ENCODE results near the gene EIF4E2. TPM values are rescaled to one million over a fixed set of nuclear protein-coding genes. Genes with fewer than 3 reads are reported as not detected.

The EIF4E2 gene
- polyA plus RNA-seq, 1 experiment, result 23.1 TPM

DNA sequence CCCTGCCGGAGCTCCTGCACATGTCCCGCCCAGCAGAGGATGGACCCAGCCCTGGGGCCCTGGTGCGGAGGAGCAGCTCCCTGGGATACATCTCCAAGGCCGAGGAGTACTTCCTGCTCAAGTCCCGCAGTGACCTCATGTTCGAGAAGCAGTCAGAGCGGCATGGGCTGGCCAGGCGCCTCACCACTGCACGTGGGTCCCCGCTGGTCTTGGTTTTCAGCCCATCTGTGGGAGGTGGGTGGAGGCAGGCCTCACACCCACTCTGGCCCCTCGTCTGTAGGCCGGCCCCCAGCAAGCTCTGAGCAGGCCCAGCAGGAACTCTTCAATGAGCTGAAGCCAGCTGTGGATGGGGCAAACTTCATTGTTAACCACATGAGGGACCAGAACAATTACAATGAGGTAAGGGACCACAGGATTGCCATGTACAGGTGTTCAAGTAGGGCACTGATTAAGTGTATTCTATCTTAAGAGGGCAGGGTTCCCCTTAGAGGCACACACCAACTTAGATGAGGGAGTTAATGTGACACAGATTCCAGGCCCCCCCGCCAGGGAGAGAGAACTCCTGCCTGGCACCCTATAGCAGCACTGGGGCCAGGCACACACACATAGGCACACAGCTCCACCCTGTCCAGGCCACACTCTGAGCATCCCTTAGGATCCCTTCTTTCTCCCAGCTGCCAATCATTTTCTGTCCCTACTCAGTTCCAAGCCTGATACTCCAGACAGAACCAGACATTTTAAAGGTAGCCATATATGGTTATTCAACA, 16.4 kb upstream of the EIF4E2 start:
- no peak for DNase-seq (ENCODE audit: low read depth)
- TF ChIP-seq, protein P1, sequence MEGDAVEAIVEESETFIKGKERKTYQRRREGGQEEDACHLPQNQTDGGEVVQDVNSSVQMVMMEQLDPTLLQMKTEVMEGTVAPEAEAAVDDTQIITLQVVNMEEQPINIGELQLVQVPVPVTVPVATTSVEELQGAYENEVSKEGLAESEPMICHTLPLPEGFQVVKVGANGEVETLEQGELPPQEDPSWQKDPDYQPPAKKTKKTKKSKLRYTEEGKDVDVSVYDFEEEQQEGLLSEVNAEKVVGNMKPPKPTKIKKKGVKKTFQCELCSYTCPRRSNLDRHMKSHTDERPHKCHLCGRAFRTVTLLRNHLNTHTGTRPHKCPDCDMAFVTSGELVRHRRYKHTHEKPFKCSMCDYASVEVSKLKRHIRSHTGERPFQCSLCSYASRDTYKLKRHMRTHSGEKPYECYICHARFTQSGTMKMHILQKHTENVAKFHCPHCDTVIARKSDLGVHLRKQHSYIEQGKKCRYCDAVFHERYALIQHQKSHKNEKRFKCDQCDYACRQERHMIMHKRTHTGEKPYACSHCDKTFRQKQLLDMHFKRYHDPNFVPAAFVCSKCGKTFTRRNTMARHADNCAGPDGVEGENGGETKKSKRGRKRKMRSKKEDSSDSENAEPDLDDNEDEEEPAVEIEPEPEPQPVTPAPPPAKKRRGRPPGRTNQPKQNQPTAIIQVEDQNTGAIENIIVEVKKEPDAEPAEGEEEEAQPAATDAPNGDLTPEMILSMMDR (IDR thresholded peaks at IDR 0.05; ENCODE audit: insufficient read depth, low read depth, low read length), result no peak
- Histone ChIP-seq H3K4me3 (ENCODE audit: low read depth, low read length) (no peak overlapping the region), H3K27me3 (ENCODE audit: control insufficient read depth, insufficient read depth, low read length) (no peaks in the 10 kb centered on the region; the same call in none of the 2 replicates), H3K36me3 (ENCODE audit: control insufficient read depth, insufficient read depth, low read length) (no peaks in the 10 kb centered on the region)
- POLR2A ChIA-PET, result interaction anchor here (0.6 kb wide), 1 partner anchor 58 kb away, joined by 10 read pairs; no protein-coding TSS in a partner anchor
- CTCF ChIA-PET, result interaction anchor here (0.7 to 4.4 kb wide), 2 partner anchors 8 to 11 kb away, joined by 3 to 29 read pairs; no protein-coding TSS in a partner anchor

DNA sequence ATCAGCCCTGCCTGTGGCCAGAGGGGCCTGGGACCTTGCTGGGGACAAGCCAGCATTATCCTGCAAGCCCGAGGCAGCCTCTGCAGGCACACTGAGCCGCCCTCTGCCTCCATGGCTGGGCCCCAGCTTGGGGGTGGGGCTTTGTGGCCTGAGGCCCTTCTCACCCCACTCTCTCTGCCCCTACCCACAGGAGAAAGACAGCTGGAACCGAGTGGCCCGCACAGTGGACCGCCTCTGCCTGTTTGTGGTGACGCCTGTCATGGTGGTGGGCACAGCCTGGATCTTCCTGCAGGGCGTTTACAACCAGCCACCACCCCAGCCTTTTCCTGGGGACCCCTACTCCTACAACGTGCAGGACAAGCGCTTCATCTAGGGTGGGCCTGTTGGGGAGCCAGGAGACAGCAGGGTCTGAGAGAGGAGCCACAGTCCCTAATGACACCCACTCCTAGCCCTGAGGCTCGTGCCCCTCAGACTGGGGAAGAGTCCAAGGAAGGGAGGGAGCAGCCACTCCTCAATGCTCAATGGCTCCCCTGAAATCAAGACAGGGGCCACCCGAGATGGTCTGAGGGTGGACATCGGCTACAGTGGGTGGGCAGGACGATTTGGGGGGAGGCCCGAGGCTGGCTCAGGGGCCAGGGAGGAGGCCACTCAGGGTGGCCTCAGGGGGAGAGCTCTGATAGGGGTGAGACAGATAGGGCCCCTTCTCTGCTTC, 15.4 kb upstream of the EIF4E2 start:
- POLR2A ChIA-PET, result no interaction called here
- Histone ChIP-seq H3K36me3 (ENCODE audit: control insufficient read depth, insufficient read depth, low read length) (no peaks in the 10 kb centered on the region), H3K4me3 (ENCODE audit: low read depth, low read length) (no peak overlapping the region), H3K27me3 (ENCODE audit: control insufficient read depth, insufficient read depth, low read length) (peaks cover 3% of the 10 kb centered on the region)
- CTCF ChIA-PET, result interaction anchor here (4.4 kb wide), 1 partner anchor 12 kb away, joined by 29 read pairs; no protein-coding TSS in a partner anchor
- no peak for DNase-seq (ENCODE audit: low read depth)
- TF ChIP-seq, protein P1 (IDR thresholded peaks at IDR 0.05; ENCODE audit: insufficient read depth, low read depth, low read length), result no peak

DNA sequence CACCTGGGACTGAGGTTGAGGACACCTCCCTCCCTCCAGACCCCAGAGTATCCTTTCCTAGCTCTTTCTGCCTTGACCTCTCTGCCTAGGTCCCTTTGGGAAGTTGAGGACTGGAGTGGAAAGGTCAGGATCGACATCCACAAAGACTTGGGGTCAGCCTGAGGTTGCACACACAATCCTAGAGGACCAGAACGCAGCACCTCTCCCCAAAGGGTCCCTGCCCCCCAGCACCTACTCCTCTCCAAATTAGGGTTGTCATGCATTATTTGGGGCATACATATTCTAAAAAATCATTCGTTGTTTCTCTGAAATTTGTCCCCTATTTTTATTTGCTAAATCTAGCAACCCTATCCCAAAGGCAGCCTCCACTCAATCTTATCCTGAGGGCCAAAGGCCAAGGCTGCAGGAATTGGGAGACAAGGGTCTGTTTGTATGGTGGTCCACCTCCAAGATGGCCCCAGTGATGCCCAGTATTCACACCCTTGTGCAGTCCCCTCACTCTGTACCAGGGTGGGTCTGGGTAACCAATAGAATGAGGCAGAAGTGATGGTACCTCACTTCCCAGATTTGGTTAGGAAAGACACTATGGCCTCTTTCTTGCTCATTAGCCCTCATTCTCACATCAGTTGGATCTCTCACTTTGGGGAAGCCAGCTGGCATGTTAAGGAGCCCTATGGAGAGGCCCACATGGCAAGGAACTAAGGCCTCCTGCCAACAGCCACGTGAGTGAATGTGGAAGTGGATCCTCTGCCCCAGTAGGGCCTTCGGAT, 14.5 kb upstream of the EIF4E2 start:
- POLR2A ChIA-PET, result no interaction called here
- CTCF ChIA-PET, result no interaction called here
- TF ChIP-seq, protein P1 (IDR thresholded peaks at IDR 0.05; ENCODE audit: insufficient read depth, low read depth, low read length), result no peak
- peaks cover 3% of the 10 kb centered on the region for H3K27me3 ChIP-seq (ENCODE audit: control insufficient read depth, insufficient read depth, low read length)
- H3K4me3 ChIP-seq (ENCODE audit: low read depth, low read length), result no peak overlapping the region
- DNase-seq (ENCODE audit: low read depth), result no peak
- H3K36me3 ChIP-seq (ENCODE audit: control insufficient read depth, insufficient read depth, low read length), result no peaks in the 10 kb centered on the region

DNA sequence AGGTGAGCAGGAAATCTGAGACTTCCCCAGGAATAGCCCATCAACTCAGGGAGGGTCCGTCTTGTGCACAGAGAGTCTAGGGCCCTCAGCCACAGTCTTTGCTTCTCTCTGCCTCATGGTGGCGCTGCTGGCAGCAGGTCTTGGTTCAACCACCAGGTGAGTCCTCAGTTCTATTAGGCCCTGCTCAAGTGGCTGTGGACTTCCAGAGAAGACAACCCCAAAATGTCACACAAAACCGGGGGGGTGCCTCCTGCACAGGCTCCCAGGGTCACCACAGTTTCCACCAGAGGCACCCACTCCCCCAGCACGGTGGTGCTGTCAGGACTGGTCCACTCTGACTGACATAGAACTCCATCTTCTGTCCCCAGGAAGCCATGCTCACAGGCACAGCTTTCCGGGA, 13.4 kb upstream of the EIF4E2 start:
- TF ChIP-seq, protein P1 (IDR thresholded peaks at IDR 0.05; ENCODE audit: insufficient read depth, low read depth, low read length), result 0 out of 2 replicates have a peak, but pooled peaks have one; percentile 18
- DNase-seq (ENCODE audit: low read depth), result no peak
- no peak overlapping the region for H3K4me3 ChIP-seq (ENCODE audit: low read depth, low read length)
- CTCF ChIA-PET, result no interaction called here
- POLR2A ChIA-PET, result no interaction called here
- no peaks in the 10 kb centered on the region for H3K36me3 ChIP-seq (ENCODE audit: control insufficient read depth, insufficient read depth, low read length)
- H3K27me3 ChIP-seq (ENCODE audit: control insufficient read depth, insufficient read depth, low read length), result peaks cover 3% of the 10 kb centered on the region

Measured in BJ (cell line).